ENCODE data around the gene HRAS. TPM values are rescaled to one million over a fixed set of nuclear protein-coding genes. Genes with fewer than 3 reads are reported as not detected.

Gene HRAS
- total and polyA plus RNA-seq, 2 experiments from 2014 or later: 62.1 to 76.9 TPM

- Histone ChIP-seq H3K9ac (peak overlapping the region; percentile 69), H3K79me2 (ENCODE audit: insufficient read depth) (peaks cover 23% of the 10 kb centered on the region), H3K27me3 (replicated peaks; ENCODE audit: insufficient read depth) (no peaks in the 10 kb centered on the region), H3K9me3 (ENCODE audit: low read depth) (no peaks in the 10 kb centered on the region), H2AFZ (no peak overlapping the region), H3K4me1 (ENCODE audit: insufficient read depth) (peaks cover 9% of the 10 kb centered on the region; the same call in 1 of the 2 replicates), H3K9me2 (ENCODE audit: insufficient read depth) (no peaks in the 10 kb centered on the region), H4K20me1 (ENCODE audit: insufficient read depth) (no peaks in the 10 kb centered on the region), H3K36me3 (ENCODE audit: low read depth) (peaks cover 8% of the 10 kb centered on the region), H3K4me2 (ENCODE audit: unreplicated experiment) (peak overlapping the region; percentile 71), H3K27ac (no peak overlapping the region), H3K4me3 (peak overlapping the region; percentile 83), H3F3A (ENCODE audit: insufficient read depth) (no peaks in the 10 kb centered on the region)
- 22 to 23% methylated on average over 25 to 38 of the region's 41 CpGs for WGBS, 2 experiments (ENCODE audit: low coverage in 1 of 2, low lambda C conversion rate in 2 of 2, missing lambda C conversion rate in 2 of 2)
- in situ Hi-C loops (cut with MboI): no loop called here
- peak; percentile 33 for DNase-seq
- TF ChIP-seq EZH2phosphoT487 (IDR thresholded peaks at IDR 0.05; ENCODE audit: insufficient read depth, low read depth) (no peak), EZH2 (IDR thresholded peaks at IDR 0.05; ENCODE audit: insufficient read depth, poor library complexity, severe bottlenecking) (no peak)
Observed at GRCh38 chr11:567629-568292, 32.4 kb upstream of the HRAS start.

- peaks cover 9% of the 10 kb centered on the region; the same call in 1 of the 2 replicates for H3K4me1 ChIP-seq (ENCODE audit: insufficient read depth)
- H3K27me3 ChIP-seq (replicated peaks; ENCODE audit: insufficient read depth): no peaks in the 10 kb centered on the region
- H3K9ac ChIP-seq: peak overlapping the region; percentile 69; the same call in 1 of the 2 replicates
- H3K9me3 ChIP-seq (ENCODE audit: low read depth): no peaks in the 10 kb centered on the region
- TF ChIP-seq EZH2phosphoT487 (IDR thresholded peaks at IDR 0.05; ENCODE audit: insufficient read depth, low read depth): no peak
- TF ChIP-seq EZH2 (IDR thresholded peaks at IDR 0.05; ENCODE audit: insufficient read depth, poor library complexity, severe bottlenecking): no peak
- H3K79me2 ChIP-seq (ENCODE audit: insufficient read depth): peaks cover 23% of the 10 kb centered on the region
- DNase-seq: no peak
- no peak overlapping the region for H3K27ac ChIP-seq
- peak overlapping the region; percentile 71 for H3K4me2 ChIP-seq (ENCODE audit: unreplicated experiment)
- H3K4me3 ChIP-seq: peak overlapping the region; percentile 83
- H2AFZ ChIP-seq: no peak overlapping the region
- H3K36me3 ChIP-seq (ENCODE audit: low read depth): peaks cover 8% of the 10 kb centered on the region
- 88 to 90% methylated on average over 18 of the region's 18 CpGs for WGBS, 2 experiments (ENCODE audit: low coverage in 1 of 2, low lambda C conversion rate in 2 of 2, missing lambda C conversion rate in 2 of 2)
- no peaks in the 10 kb centered on the region for H3K9me2 ChIP-seq (ENCODE audit: insufficient read depth)
- no peaks in the 10 kb centered on the region for H4K20me1 ChIP-seq (ENCODE audit: insufficient read depth)
- in situ Hi-C loops (cut with MboI): no loop called here
- no peaks in the 10 kb centered on the region for H3F3A ChIP-seq (ENCODE audit: insufficient read depth)
Observed at GRCh38 chr11:567011-567628, 31.7 kb upstream of the HRAS start.

- no peak for DNase-seq
- no peak overlapping the region for H2AFZ ChIP-seq
- no peak overlapping the region for H3K27ac ChIP-seq
- 88% methylated on average over 12 of the region's 12 CpGs for WGBS, 2 experiments (ENCODE audit: low coverage in 1 of 2, low lambda C conversion rate in 2 of 2, missing lambda C conversion rate in 2 of 2)
- no peaks in the 10 kb centered on the region for H3F3A ChIP-seq (ENCODE audit: insufficient read depth)
- in situ Hi-C loops (cut with MboI): no loop called here
- H3K27me3 ChIP-seq (replicated peaks; ENCODE audit: insufficient read depth): no peaks in the 10 kb centered on the region
- no peaks in the 10 kb centered on the region for H4K20me1 ChIP-seq (ENCODE audit: insufficient read depth)
- H3K4me2 ChIP-seq (ENCODE audit: unreplicated experiment): no peak overlapping the region
- no peaks in the 10 kb centered on the region for H3K9me2 ChIP-seq (ENCODE audit: insufficient read depth)
- TF ChIP-seq EZH2phosphoT487 (IDR thresholded peaks at IDR 0.05; ENCODE audit: insufficient read depth, low read depth) (no peak), EZH2 (IDR thresholded peaks at IDR 0.05; ENCODE audit: insufficient read depth, poor library complexity, severe bottlenecking) (no peak)
- H3K4me3 ChIP-seq: no peak overlapping the region
- H3K36me3 ChIP-seq (ENCODE audit: low read depth): peaks cover 8% of the 10 kb centered on the region
- H3K4me1 ChIP-seq (ENCODE audit: insufficient read depth): peaks cover 9% of the 10 kb centered on the region; the same call in 1 of the 2 replicates
- peaks cover 23% of the 10 kb centered on the region for H3K79me2 ChIP-seq (ENCODE audit: insufficient read depth)
- H3K9me3 ChIP-seq (ENCODE audit: low read depth): no peaks in the 10 kb centered on the region
- H3K9ac ChIP-seq: no peak overlapping the region
Observed at GRCh38 chr11:565921-566509, 30.6 kb upstream of the HRAS start.

GRCh38 chr11:563812-564578, 28.6 kb upstream of the HRAS start:
- peaks cover 23% of the 10 kb centered on the region for H3K79me2 ChIP-seq (ENCODE audit: insufficient read depth)
- no peaks in the 10 kb centered on the region for H3K27me3 ChIP-seq (replicated peaks; ENCODE audit: insufficient read depth)
- no peaks in the 10 kb centered on the region for H3K9me2 ChIP-seq (ENCODE audit: insufficient read depth)
- TF ChIP-seq EZH2 (IDR thresholded peaks at IDR 0.05; ENCODE audit: insufficient read depth, poor library complexity, severe bottlenecking): no peak
- TF ChIP-seq EZH2phosphoT487 (IDR thresholded peaks at IDR 0.05; ENCODE audit: insufficient read depth, low read depth): no peak
- H3K4me3 ChIP-seq: no peak overlapping the region
- no peak overlapping the region for H3K27ac ChIP-seq
- in situ Hi-C loops (cut with MboI): no loop called here
- no peak overlapping the region for H3K9ac ChIP-seq
- no peaks in the 10 kb centered on the region for H4K20me1 ChIP-seq (ENCODE audit: insufficient read depth)
- H3K36me3 ChIP-seq (ENCODE audit: low read depth): peaks cover 8% of the 10 kb centered on the region
- no peaks in the 10 kb centered on the region for H3K9me3 ChIP-seq (ENCODE audit: low read depth)
- H3K4me1 ChIP-seq (ENCODE audit: insufficient read depth): peaks cover 9% of the 10 kb centered on the region; the same call in 1 of the 2 replicates
- H2AFZ ChIP-seq: no peak overlapping the region
- no peak overlapping the region for H3K4me2 ChIP-seq (ENCODE audit: unreplicated experiment)
- 83% methylated on average over 12 of the region's 12 CpGs for whole genome bisulfite sequencing, 2 experiments (ENCODE audit: low coverage in 1 of 2, low lambda C conversion rate in 2 of 2, missing lambda C conversion rate in 2 of 2)
- DNase-seq: no peak
- H3F3A ChIP-seq (ENCODE audit: insufficient read depth): no peaks in the 10 kb centered on the region

Data from GM23248 (cell line).